CD4-positive, alpha-beta T cell treated with Interleukin-10 for 1 hour (primary cell): ENCODE data around the gene TCF12.

Source experiments
- DNase-seq: peaks from one replicate; pipeline ENCODE4 v3.0.0-alpha.2; 2020

Gene TCF12

GRCh38 chr15:57183614-57184344 is 265.3 kb downstream of the TCF12 start:
- DNase-seq = no peak

- no peak for DNase-seq
Measured at GRCh38 chr15:57184502-57184901, 266.1 kb downstream of the TCF12 start.

GRCh38 chr15:57185507-57186074 is 267.1 kb downstream of the TCF12 start:
- DNase-seq = no peak

DNA sequence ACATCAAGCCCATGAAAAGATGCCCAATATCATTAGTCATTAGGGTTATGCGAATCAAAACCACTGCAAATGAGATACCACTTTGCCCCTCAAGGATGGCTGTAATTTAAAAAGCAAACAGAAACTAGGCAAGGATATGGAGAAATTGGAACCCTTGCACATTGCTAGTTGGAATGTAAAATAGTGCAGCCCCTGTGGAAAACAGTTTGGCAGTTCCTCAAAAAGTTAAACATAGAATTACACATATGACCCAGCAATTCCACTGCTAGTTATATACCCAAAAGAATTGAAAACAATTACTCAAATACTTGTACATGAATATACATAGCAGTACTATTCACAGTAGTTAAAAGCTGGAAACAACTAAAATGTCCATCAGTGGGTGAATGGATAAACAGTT is 271.0 kb downstream of the TCF12 start:
- DNase-seq = no peak

GRCh38 chr15:57190208-57190607 is 271.8 kb downstream of the TCF12 start:
- no peak for DNase-seq

DNA sequence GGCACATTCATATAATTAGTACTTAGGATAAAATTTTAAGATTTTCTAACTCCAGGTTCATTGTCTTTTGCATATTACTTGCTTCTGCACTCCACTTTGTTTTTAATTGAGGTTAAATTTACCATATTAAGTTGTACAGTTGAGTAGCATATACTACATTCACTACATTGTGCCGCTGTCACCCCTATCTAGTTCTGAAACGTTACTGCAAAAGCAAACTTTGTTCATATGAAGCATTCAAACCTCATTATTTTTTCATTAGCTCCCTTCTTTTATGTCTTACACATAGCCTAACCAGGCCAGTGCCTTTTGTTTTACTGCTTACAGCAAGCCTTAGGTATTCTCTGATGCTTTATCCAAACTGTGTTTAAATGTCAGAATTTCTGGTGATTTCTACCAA is 274.7 kb downstream of the TCF12 start:
- DNase-seq = no peak

GRCh38 chr15:57195326-57195725 is 276.9 kb downstream of the TCF12 start:
- DNase-seq = no peak

GRCh38 chr15:57196865-57197264 is 278.4 kb downstream of the TCF12 start:
- no peak for DNase-seq

GRCh38 chr15:57198131-57198530 is 279.7 kb downstream of the TCF12 start:
- DNase-seq = no peak

- DNase-seq = no peak
Measured at GRCh38 chr15:57198654-57199291, 280.3 kb downstream of the TCF12 start.

DNA sequence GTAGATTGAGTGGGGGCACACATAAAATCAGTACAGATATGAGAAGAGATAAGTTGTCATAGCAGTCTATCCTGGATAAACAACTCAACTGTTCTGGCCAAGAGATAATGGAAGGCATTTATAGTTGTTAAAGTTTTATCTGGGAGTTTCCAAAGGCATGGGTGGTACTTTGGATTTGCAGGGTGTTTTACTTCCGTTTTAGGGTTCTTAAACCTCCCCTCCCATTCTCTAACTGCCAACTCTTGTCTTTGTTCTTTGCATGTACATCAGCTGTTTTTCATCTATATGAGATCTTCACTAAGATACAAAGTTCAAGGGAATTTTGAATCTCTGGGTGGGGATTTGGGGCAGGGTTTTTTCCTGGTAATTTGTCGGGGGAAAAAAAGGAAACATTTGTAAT is 283.1 kb downstream of the TCF12 start:
- DNase-seq = no peak

DNA sequence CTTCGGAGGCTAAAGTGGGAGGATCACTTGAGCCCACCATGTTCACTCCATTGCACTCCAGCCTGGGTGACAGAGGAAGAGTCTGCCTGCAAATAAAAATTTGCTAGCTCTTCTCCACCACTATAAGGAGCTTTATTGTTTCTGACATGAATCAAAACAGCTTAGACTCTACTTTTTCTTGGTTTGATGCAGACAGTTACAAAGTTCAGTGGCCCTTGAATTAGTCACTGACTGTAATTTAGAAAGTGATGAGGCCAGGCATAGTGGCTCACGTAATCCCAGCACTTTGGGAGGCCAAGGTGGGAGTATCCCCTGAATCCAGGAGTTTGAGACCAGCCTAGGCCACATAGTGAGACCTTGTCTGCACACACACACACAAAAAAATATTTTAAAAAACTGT is 285.5 kb downstream of the TCF12 start:
- no peak for DNase-seq

GRCh38 chr15:57205027-57205855 is 286.8 kb downstream of the TCF12 start:
- no peak for DNase-seq

- no peak for DNase-seq
Measured at GRCh38 chr15:57205996-57206395, 287.6 kb downstream of the TCF12 start.

DNA sequence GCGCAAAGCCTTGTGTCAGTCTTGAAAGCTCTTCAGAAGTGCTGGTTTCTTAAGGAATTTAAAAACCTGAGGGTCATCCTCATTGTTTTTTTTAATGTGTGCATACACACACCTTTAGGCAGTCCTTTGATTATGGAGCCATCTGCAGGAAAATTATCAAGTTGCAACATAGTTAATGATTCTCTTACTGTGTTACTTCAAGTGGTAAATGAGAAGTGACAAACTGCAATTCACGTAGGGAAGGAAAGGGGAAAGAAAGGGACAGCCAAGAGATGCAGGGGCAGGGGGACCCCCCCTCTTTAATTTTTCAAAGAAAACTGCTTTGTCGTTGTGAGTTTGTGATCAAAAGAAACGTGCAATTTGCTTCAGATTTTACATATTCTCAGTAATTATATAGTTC is 295.4 kb downstream of the TCF12 start:
- peak; percentile 27 for DNase-seq

GRCh38 chr15:57215326-57215725 is 296.9 kb downstream of the TCF12 start:
- no peak for DNase-seq

DNA sequence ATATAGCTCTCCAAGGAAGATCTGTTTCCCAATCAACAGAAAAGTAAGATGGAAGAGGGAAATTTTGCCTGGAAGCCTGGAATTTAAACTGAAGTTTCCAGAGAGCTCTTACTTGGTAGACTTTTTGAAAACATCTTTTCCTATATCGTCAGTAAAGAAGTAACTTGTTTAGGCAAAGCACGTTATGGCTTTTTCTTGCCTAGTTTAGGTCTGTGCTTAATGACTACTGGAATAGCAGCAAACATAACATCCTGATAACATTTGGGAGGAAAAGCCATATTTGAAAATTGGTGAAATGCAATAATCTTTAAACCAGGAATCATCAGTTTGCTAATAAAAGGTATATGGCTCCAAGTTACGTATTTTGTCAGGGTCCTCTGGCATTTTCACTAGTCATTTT is 297.4 kb downstream of the TCF12 start:
- no peak for DNase-seq

DNA sequence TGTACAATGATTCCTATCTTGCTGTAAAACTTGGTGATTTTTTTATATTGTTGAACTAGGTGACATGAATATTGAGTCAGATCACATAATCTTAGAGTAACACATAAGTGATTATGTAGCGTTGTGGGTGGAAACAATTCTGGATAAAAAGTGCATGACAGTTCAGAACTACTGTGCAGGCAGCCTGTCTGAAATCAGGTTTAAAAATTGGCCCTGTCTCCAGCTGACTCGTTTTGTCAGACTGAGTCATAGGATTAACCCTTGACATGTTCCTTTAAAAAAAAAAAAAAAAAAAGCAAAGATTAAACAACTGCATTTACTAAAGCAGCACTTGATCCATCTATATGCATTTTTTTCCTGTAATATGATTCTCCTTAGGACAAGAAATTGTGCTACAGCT is 297.8 kb downstream of the TCF12 start:
- DNase-seq = no peak

DNA sequence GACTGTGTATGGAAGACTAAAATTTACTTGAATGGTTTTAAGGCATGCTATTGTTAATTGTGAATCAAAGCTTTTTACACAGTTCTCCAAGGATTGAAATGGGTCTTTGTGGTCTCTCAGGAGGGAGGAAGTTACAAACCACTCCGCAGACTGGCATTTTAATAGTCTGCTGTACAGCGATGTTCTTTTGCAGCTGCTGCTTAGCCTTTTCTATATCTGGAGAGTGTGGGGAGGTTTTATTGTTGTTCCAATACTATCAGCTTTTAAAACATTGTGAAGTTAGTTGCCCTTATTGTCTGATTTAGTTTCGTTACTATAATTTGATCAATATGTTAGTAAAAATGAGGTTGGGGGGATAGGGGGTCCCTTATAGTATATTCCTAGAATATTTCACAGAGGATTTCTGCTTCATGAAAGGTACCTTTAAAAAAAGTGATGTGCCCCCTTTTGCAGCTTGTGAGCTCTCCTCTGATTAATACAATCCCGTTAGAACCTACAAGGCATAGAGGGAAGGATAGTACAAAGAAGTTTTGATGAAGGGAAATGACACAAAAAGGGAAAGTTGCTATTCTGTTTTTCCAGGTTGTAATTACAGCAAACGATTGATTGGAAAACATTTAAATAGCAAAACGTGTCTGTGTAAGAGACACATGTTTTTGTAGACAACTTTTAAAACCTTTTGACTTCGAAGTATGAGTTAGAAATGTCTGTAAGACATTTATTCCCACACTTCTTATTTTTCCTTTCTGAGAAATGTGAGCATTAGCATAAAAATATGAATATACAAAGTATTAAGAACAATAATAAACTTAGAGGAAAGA is 299.5 kb downstream of the TCF12 start:
- DNase-seq = no peak

DNA sequence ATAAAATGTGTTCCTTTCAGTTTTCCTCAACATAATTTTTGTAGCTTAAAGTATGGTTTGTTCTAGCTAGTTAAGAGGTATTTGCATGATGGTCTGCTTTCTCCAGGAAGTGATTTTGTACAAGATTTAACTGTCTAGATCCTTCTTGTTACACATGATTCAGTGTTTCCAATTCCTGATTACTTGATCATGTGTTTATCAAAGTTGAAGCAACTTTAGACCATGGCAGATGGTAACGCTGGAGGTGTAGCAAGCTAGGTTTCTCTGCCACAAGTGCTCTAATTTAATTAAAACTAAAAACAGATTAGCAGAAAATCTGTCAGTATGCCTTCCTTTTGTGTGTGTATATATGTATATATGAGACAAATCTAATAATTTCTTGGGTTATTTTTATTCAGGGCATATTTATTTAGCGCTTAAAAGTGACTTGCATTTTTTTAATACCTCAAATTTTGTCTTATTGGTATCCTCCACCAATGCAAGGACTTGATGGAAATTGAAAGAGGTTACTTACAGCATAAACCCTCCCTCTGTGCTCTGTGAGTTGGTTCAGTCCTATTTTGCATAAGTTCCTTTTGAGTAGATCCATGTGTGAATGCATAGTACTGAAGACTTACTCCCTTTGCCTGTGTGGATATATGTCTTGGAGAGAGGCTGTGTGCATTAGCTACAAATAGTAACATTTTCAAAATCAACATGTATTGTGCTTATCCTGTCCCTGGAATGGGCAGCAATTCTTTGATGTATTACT is 300.6 kb downstream of the TCF12 start:
- no peak for DNase-seq

GRCh38 chr15:57220205-57220604 is 301.8 kb downstream of the TCF12 start:
- DNase-seq = no peak

DNA sequence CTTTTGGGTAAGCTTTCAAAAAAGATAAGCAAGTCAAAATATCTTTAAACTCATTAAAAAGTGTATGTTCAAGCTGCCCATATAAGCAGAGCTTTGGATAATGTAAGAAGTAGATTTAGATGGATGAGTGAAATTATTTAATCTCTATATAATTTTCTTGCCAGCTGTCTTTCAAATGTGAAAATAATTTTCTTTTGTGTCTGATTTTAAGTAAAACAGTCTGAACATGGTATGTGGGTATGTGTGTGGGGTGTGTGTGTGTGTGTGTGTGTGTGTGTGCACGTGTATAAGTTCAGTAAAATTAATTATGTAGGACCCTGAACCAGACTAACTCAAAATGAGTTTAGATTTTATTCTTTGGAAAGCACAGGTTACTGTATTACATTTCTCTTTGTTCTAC is 302.7 kb downstream of the TCF12 start:
- DNase-seq = no peak
